KG1 (cell line): ENCODE results near the gene PIEZO2.

Source experiments
- DNase-seq: peaks from one replicate; lab custom pipeline; 2025; lab: John Stamatoyannopoulos, UW

Gene PIEZO2

DNA sequence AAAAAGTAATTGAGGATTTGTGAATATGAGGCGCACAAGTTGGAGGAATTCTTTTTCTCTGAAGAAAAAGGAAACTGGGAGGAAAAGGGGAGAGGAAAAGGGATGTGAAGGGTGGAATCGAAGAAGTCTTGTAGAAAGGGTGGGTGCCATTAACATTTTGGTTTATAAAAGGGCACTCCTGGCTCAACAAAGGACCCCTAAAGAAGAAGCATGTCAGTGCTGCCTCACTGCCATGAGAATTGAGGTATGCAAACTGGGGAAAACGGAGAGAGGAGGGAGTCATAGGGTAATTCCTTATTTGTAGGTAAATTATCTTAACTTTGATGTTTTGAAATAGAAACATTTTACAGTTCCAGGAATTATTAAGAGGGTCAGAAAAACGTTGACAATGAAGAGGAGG, 416.4 kb downstream of the PIEZO2 start:
- no peak for DNase-seq

DNA sequence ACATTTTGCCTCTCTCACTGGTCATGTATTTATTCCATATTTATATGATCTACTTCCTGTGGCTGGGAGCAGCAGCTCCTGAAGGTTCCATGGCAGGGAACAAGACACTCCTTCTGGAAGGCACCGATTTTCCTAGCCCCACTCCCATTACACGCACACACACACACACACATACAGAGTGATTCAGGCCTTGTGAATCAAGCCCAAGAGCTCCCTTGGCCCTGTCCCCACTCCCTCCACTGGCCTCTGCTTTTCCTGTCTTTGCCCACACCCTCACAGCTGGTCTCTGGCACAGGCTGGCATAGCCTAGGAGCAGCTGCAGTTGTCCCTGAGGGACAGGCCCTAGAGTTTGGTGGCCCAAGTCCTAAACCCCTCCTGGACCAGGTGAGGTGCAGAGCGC, 421.9 kb downstream of the PIEZO2 start:
- no peak for DNase-seq

DNA sequence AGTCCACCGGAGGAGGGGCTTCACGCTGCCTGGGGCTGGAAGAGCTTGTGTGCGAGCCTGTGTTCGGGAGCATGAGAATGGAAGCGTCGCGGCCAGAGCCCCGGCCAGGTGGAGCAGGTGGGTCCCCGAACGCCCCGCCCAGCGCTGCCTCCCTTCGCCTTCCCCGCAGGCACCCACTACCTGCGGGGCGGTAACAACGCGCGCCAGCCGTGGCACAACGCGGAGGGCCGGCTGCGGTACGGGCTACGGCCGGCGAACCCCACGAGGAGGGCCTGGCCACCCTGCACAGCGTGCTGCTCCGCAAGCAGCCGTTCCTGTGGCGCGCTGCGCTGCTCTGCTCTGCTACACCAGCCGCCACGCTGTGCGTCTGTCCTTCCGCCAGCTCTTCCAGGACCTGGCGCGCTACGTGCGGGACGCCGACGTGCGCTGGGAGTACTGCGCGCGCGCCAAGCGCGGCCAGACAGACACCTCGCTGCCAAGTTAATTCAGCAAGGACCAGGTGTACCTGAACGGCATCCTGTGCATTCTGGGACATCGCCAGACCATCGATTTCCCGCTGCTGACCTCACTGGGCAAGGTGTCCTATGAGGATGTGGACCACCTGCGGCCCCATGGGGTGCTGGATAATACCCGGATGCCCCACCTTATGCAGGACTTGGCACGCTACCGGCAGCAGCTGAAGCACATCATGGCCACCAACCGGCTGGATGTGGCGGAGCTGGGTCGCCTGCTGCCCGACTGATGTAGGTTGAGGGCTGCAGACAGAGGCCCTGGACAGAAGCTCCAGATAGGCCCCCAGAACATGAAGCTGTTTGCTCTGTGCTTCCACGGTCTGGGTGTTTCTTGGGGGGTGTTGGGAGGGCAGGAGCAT, 422.9 kb downstream of the PIEZO2 start:
- no peak for DNase-seq

DNA sequence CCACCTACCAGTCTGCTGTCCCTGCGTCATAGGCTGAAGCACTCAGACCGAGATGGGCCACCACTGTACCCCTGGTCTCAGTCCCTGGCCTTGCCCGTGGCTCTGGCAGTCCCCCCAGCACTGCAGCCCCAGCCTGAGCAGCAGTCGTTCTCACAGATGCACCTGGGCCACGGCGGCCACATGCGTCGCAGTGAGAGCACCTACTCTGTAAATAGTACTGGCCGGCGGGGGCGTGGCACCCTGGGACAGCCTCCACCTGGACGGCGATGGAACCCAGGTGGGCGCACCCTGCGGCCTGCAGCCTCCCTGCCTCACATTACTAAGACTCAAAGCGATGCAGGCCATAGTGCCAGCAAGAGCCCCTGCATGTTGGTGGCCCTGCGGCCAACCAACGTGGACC, 424.7 kb downstream of the PIEZO2 start:
- no peak for DNase-seq

DNA sequence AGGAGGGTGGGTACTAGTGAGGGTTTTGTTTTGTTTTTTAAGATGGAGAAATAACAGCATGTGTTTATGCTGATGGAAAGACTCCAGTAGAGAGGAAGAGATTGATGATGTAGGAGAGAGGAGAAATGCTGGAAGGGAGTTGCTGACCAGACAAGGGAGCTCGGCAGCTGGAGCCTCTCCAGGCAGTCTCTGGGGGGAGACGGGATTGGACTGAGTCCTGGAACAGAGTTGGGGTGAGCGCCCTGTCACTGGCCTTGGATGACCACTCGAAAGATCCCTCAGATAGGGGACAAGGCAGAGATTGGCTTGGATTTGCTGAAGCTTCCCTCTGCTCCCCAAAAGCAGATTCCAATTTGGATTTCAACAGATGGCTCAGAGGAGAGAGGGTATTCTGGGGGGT, 425.9 kb downstream of the PIEZO2 start:
- DNase-seq, result no peak

DNA sequence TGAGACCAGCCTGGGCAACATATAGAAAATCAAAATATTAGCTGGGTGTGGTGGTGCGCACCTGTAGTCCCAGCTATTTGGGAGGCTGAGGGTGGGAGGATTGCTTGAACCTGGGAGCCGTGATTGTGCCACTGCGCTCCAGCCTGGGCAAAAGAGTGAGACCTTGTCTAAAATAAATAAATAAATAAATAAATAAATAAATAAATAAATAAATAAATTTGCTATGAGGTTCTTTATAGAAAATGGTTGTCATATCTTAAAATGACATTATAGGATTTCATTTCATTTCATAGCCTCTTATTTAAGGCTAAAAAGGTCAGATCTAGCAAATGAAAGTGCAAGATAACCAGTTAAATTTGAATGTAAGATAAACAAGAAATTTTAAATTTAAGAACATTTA, 430.6 kb downstream of the PIEZO2 start:
- no peak for DNase-seq

DNA sequence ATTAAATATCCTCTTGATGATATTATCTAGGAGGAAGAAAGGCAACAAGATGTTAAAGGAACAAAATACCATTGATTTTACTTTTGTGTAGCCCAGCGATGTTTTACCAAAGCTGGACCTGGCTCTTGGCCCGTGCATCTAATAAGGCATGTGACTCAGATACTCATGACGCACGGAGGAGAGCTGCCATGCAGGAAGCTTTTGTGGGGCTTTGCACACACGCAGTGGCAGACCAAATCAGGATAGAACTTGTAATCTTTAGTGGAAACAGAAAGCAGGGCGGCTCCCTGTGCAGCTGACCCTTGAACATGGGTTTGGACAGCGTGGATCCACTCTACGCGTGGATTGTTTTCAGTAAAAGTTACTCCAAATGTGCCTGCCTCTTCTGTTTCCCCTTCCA, 433.6 kb downstream of the PIEZO2 start:
- no peak for DNase-seq

DNA sequence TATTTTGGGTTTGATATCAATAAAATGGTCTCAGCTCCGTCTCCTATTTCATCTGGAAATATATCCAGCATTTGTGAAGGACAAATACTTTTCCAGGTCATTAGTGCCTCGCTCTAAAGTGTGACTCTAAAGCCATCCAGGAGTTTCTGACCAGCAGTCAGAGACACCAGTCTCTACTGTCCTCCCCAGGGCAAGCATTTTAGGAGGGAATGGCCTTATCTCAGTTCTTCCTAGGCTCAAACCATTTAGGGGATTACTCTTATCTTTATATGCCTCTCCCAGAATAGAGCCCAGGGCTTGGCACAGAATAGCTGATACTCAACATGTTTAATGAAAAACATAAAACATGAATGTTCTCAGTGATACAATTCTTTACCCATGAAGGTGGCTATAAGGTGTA, 436.0 kb downstream of the PIEZO2 start:
- DNase-seq, result no peak

DNA sequence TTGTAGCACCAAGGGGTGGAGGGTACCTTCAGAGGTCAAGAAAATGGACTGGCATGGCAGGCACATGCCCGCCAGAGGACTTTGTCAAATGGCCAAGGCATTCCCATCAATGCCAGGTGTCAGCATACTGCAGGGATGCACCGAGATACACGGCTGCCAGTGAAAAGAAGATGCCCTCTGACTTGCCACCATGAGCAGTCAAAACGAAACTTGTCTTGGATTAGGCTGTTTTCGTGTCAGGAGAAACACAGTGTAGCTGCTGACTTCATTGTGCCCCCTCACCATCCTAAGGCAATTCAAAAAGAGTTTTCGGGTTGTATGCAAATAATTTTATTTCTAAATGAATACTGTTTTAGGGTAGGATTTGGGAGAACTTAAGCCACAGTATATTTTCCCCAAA, 442.1 kb downstream of the PIEZO2 start:
- no peak for DNase-seq

DNA sequence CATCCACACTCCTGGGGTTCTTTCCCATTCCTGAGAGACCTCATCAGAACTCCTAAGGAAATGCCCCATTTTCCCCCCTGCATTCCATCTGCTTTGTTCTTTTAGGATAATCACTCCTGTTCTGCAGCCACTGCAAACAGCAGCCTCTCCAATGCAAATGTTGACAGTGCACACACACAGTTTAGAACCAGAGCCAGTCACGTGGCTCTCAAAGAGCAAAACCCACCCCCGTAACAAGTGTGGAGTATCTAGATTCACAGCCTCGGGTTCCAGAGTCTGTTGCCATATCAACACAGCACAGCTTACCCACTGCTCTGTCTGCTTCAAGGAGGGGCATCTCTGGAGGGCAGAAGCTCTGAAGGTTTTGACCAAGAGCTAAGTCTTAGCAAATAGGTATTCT, 443.6 kb downstream of the PIEZO2 start:
- DNase-seq, result no peak

DNA sequence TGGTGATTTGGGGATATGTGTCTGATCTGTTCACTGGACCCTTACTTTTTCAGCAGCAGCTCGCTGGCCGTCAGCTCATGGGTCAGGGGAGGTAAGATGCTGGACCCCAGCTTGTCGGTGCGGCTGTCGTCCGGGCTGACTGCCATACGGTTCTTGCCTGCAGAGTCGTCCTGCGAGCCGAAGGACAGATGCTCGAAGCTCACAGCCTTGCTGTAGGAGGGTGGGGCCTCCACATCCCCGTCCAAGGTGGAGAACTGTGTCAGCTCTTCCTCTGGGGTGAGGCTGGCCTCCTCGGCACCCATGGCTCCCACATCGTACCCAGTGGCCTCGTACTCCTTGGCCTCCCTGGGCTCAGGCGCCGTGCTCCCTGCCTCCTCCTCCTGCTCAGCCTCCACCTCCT, 444.1 kb downstream of the PIEZO2 start:
- DNase-seq, result no peak

DNA sequence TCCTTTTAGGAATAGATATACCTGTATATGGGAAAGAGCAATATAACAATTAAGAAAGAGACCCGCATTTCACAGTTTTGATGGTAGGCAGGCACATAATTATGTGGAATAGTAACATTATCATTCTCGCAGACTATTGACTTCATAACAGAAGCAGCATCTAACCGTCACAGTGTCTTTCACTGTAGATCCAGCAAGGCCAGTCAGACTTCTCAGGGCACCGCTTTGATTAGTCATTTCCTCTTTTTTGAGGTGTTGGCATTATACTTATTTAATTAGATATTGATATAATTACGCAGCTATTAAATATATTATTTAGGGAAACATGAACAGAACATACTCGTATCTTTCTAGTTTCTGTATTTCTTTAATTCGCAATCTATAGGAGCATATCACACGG, 447.2 kb downstream of the PIEZO2 start:
- no peak for DNase-seq

DNA sequence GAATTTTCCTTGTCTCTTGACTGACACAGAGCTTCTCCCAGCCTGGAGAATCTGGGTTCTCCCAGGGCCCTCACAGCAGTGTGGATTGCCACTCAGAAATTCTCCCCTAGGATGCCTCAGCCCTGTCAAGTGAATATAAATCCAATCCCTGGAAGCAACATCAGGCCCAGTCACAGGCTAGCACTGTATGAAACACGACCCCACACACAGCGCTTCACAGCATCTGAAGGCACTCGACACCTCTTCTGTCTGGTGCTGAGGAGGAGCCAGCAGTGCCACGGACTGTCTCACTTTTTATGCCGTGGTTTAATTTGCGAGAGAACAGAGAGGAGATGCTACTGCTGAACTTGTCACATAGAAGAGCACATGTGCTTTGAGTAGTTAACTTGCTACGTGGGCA, 459.0 kb downstream of the PIEZO2 start:
- DNase-seq, result no peak

DNA sequence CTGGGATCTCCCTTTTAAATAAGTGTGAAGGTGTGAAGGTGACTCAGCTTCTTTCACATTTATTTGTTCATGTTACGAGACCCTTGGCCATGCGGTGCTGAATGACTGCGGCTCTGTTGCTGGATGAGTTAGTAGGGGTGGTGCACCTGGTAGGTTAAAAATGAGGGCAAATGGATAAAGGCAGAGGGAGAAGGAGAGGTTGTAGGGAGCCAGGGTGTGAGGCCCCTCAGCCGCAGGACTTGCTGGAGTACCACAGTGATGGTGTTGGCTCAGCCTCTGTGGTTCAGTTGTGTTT, 459.4 kb downstream of the PIEZO2 start:
- DNase-seq, result no peak

DNA sequence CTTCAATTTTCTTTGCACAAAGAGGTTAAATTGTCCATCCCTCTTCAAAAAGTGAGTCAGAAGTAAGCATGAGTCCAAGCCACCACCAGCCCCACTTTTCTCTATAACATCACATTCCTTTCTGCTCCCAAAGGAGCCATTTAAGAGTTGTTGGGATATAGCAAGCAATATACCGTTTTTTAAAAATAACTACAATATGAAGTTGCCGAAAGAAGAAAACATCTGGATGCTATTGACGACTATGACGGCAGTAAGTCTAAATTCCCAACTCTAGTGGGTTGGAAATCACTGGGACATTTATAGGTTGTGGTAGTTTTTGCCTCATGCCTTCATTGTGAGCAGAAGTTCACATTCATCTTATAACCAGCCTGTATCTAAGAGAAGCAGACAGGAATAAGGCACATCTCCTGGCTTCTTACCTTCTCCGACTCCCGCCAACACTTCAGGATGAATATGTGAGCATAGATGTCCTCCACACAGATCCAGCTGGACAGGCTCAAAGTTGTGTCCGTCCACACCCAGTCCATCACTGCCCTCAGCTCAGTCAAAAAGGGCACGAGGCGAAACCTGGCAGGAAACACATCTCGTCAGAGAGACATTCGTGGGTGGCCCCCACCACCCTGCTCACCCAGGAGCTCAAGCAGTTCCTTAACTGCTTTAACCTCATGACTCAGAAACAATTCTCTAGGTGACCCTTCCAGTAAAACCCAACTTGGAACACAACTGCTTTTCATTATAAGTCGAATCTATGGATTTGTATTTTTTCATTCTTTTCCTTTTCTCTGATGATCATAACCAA, 459.9 kb downstream of the PIEZO2 start:
- DNase-seq, result no peak

DNA sequence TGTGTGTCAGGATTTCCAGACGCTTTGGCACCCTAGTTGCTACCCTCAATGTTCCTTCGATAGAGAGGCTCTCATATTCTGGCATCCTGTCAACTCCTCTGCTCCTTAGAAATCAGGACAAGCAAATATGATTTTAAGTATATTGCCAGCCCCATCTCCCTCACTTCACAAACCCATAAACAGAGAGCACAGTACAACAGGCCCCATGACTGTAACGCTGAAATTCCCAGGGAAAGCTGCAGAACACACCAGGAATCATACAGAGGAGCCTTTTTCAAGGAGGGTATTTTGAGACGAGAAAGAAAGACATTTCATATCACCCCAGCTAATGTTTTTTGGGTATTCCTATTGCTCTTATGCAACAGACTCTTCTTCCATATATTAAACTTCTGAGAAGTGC, 460.6 kb downstream of the PIEZO2 start:
- DNase-seq, result no peak

DNA sequence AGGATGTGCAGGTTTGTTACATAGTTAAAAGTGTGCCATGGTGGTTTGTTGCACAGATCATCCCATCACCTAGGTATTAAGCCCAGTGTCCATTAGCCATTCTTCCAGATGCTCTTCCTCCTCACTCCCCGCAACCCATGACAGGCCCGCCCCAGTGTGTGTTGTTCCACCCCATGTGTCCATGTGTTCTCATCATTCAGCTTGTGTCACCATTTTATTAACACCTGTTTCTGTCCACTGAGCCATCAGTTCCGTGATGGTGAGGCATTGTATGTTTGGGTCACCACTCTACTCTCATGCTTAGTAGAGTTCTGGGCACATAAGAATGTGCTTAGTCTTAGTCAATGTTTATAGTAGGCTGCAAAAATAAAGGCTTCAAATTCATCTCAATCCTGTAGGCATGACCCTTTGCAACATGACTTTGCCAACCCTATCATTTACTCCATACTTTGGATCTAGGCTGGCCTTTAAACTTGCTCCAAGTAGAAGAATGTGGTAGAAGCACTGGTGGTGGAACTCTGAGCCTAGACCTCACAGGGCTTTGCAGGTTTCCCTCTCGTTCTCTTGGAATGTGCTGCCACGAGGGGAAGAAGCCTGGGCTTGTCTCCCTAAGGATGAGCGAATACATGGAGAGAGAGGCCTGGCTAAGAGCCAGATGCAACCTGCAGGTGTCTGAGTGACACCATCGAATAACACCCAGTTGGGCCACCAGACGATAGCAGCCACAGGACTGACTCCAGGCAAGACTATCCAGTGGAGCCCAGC, 462.0 kb downstream of the PIEZO2 start:
- DNase-seq, result no peak

DNA sequence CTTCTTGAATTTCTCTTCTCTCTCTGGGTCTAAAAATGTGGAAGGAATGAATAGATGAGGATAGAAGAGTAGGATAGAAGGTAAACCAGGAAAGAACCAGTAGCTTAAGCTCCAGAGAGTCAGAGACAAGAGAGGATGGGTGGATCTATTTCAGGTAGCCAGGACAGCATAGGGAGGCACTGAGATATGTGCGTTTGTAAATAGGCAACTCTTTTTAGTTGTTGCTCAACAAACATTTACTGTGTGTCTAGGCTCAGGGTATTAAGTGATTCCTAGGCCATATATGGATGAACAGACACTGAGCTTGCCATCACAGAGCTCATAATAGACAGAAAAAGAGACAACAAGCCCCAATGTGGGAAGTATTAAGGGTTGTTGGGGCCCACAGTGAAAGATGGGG, 463.1 kb downstream of the PIEZO2 start:
- no peak for DNase-seq

DNA sequence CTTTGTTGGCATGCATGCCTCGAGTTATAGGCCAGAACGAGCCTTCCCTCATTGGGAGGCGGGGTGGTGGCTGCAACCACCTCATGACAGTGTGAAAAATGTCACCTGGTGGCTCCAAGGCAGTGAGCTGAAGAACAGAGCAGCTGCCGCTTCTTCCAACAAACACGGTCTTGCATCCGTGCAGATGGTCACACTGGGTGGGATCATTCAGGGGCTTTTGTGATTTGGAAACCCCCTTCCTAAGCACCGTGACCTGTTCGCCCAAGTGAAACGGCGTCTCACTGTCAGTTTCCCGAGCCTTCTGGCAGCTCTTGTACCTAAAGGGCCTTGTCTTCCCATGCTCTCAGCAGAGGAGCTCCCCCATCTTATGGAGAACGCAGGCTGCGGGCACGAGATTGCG, 463.9 kb downstream of the PIEZO2 start:
- no peak for DNase-seq

DNA sequence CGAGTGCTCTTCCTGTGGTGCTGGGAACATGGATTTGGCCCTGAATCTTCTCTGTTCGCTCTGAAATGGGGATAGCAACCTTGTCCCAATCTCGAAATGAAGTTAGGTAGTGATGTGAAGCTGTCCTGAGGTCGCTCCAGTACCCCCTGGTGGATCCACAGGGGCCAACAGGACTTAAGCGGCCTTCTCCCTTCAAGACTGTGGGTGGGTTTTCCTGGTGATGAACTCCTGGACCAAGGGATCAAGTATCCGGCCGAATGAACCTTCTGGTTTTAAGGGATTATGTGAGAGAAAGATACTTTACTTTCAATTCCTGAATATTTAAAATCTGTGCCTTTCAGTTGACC, 467.0 kb downstream of the PIEZO2 start:
- no peak for DNase-seq

DNA sequence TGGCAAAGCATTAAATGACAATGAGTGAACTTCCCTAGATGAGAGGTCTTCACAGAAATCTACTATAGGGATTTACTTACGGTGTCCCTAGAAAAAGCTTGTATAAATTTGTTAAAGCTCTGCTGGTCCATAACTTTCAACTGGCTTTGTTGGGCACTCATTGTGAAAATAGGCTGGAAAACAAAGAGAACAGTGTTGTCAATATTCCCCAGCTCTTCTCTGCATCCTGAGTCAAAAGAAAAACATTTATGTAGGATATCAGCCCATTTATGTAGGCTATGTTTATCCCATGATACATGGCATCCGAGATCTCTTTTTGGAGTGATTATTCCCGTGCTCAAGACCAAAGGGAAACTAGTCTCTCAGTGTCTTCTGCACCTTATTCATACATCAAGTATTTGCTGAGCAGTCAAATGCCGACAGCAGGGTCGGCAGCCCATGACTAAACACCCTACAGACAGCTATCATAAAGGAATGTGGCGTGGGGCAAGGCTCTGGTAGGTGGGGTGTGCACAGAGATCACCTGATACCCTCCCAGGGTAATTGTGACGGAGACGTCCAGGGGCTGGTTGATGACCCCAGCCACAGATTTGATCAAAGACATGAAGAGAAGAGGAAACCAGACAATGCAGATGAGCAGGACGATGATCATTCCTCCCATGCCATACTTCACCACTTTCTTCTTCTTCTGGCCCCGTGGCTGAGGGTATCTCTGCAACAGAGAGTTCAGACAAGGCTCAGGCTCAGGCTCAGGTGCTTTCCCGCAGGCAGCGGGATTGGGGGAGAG, 467.6 kb downstream of the PIEZO2 start:
- no peak for DNase-seq

DNA sequence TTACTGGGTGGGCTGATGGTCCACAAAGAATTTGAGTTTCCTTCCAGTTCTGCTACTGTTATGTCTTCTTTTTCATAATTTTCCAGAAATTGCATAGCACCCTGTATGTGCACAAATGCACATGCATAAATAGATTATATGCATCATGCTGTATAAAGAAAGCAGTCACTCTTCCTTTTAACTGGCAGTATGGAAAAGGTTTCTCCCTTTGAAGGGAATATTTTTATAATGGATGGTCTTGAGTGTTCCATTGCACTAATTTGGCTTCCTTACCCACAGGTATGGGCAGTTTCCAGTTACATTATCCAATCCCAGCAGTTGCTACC, 469.1 kb downstream of the PIEZO2 start:
- no peak for DNase-seq
